IPS-11a (cell line): ENCODE measurements around the gene MYRFL.
"Not testable (repeated sequence)": the region's sequence is repeated elsewhere in the genome, so short reads cannot be mapped to it uniquely, and the experiment has no call there.

ENCODE experiments used
- H3K4me3 ChIP-seq: one replicate; pipeline ENCODE4 v1.5.1; 2013; ENCODE audit warnings: low read depth, low read length, control low read depth

Gene MYRFL

GRCh38 chr12:69984241-69984640 is 159.2 kb downstream of the MYRFL start:
- no peak overlapping the region for H3K4me3 ChIP-seq

- no peak overlapping the region for H3K4me3 ChIP-seq
Observed at GRCh38 chr12:69985656-69986055, 160.6 kb downstream of the MYRFL start.

GRCh38 chr12:69986114-69986513 is 161.1 kb downstream of the MYRFL start:
- no peak overlapping the region for H3K4me3 ChIP-seq

- H3K4me3 ChIP-seq, result no peak overlapping the region
Observed at GRCh38 chr12:69987579-69988091, 162.6 kb downstream of the MYRFL start.

GRCh38 chr12:69988481-69989321 is 163.7 kb downstream of the MYRFL start:
- H3K4me3 ChIP-seq, result no peak overlapping the region

GRCh38 chr12:69991690-69992288 is 166.8 kb downstream of the MYRFL start:
- H3K4me3 ChIP-seq, result no peak overlapping the region

- H3K4me3 ChIP-seq, result no peak overlapping the region
Observed at GRCh38 chr12:69993433-69993832, 168.4 kb downstream of the MYRFL start.

GRCh38 chr12:69994086-69994485 is 169.1 kb downstream of the MYRFL start:
- not testable (repeated sequence) for H3K4me3 ChIP-seq

- no peak overlapping the region for H3K4me3 ChIP-seq
Observed at GRCh38 chr12:69994724-69995173, 169.7 kb downstream of the MYRFL start.

- no peak overlapping the region for H3K4me3 ChIP-seq
Observed at GRCh38 chr12:69996241-69996640, 171.2 kb downstream of the MYRFL start.

- no peak overlapping the region for H3K4me3 ChIP-seq
Observed at GRCh38 chr12:69996722-69997121, 171.7 kb downstream of the MYRFL start.

GRCh38 chr12:69998011-69998410 is 173.0 kb downstream of the MYRFL start:
- H3K4me3 ChIP-seq, result no peak overlapping the region

- no peak overlapping the region for H3K4me3 ChIP-seq
Observed at GRCh38 chr12:69998922-69999321, 173.9 kb downstream of the MYRFL start.

- H3K4me3 ChIP-seq, result no peak overlapping the region
Observed at GRCh38 chr12:69999561-69999960, 174.5 kb downstream of the MYRFL start.

- H3K4me3 ChIP-seq, result no peak overlapping the region
Observed at GRCh38 chr12:70002097-70002911, 177.3 kb downstream of the MYRFL start.

GRCh38 chr12:70002912-70003255 is 177.9 kb downstream of the MYRFL start:
- H3K4me3 ChIP-seq, result no peak overlapping the region

GRCh38 chr12:70005864-70006618 is 181.0 kb downstream of the MYRFL start:
- no peak overlapping the region for H3K4me3 ChIP-seq

- H3K4me3 ChIP-seq, result no peak overlapping the region
Observed at GRCh38 chr12:70006619-70006973, 181.6 kb downstream of the MYRFL start.

- H3K4me3 ChIP-seq, result no peak overlapping the region
Observed at GRCh38 chr12:70007687-70008086, 182.7 kb downstream of the MYRFL start.
